Stimulated activated naive CD8-positive, alpha-beta T cell treated with anti-CD3 and anti-CD28 coated beads, Interleukin-15, amount 100 ng/mL, for 72 hours (primary cell): ENCODE data around the gene CD52.

Source experiments
- ATAC-seq: fragments of 150-1000 bp; cut with Tn5 transposase; 2 replicates; pipeline ENCODE4 v1.10.0; 2021; ENCODE audit warnings: mild to moderate bottlenecking, moderate library complexity
- DNase-seq, 2 donors: peaks; one replicate each; pipeline ENCODE4 v3.0.0; 2021 to 2022
- H3K27ac Mint-ChIP-seq, 2 donors: one replicate each; pipeline ENCODE4 v1.8.0; 2022; ENCODE audit warnings: mild to moderate bottlenecking in 2 of 2, mixed read lengths in 2 of 2, moderate library complexity in 2 of 2
- H3K27me3 Mint-ChIP-seq: one replicate; pipeline ENCODE4 v1.8.0; 2022; ENCODE audit warnings: mixed read lengths
- H3K4me1 Mint-ChIP-seq: one replicate; pipeline ENCODE4 v1.8.0; 2022; ENCODE audit warnings: mild to moderate bottlenecking, mixed read lengths
- H3K4me3 Mint-ChIP-seq, 2 donors: one replicate each; pipeline ENCODE4 v1.8.0; 2022; ENCODE audit warnings: mild to moderate bottlenecking in 2 of 2, mixed read lengths in 2 of 2, moderate library complexity in 1 of 2
- H3K9me3 Mint-ChIP-seq, 2 donors: one replicate each; pipeline ENCODE4 v1.8.0; 2022; ENCODE audit warnings: mixed read lengths in 2 of 2

The CD52 gene

DNA sequence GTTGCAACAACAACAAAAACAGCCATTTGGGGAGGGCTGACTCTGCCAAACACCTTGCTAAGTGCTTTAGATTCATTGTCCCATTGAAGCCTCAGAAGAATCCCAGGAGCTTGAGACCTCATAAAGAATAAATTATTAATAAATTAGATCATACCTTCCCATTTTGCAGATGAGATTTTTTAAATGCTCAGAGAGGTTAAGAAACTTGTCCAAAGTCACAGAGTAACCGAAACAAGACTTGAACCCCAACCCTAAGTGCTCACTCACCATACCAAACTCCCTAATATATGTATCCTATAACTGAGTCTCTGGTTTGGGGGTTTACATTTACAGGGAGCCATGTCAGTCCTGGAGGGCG, 32.6 kb downstream of the CD52 start:
- no peaks in the 10 kb centered on the region for H3K9me3 Mint-ChIP-seq
- ATAC-seq: no peak
- H3K27ac Mint-ChIP-seq: no peak overlapping the region
- no peaks in the 10 kb centered on the region for H3K4me1 Mint-ChIP-seq
- no peak overlapping the region for H3K4me3 Mint-ChIP-seq
- DNase-seq: no peak
- no peaks in the 10 kb centered on the region for H3K27me3 Mint-ChIP-seq

DNA sequence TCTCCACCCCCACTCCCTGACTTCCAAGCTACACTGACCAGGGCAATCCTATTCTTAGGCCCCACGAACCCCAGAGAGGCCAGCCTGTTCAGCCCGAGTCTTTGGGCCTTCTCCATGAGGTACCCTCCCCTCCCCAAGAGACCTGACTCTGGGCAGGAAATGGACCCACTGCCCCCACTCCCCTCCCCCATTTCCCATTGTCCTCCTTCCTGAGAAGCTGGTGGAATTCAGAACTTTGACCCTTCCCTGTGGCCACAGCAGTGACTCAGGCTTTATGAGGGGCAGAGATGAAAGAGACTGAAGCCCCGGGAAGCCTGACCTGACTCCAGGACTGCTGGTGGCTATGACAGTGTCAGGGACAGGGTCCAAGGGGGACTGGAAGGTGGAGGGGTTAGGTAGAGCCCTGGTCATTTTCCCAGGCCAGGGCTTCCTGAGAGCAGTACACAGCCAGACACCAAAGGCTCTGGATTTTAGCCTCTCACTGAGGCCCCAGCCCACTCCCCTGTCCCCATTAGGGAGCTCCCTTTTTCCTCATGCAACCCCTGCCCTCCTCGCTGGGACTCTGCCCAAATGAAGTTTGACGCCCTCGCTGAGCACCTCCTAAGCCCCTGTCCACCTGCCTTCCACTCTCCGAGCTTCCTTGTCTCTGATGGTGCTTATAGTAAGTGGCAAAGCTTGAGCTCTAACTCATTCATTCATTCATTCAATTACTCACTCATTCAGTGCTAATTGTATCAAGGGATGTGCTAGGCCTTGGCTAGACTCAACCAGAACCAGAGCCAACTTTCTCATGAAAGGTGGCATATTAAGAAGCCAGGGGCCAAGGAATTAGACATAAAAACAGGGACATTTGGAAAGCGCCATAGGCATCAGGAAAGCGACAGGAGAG, 33.2 kb downstream of the CD52 start:
- no peaks in the 10 kb centered on the region for H3K9me3 Mint-ChIP-seq
- no peak for ATAC-seq
- peaks cover 4% of the 10 kb centered on the region for H3K4me1 Mint-ChIP-seq

DNA sequence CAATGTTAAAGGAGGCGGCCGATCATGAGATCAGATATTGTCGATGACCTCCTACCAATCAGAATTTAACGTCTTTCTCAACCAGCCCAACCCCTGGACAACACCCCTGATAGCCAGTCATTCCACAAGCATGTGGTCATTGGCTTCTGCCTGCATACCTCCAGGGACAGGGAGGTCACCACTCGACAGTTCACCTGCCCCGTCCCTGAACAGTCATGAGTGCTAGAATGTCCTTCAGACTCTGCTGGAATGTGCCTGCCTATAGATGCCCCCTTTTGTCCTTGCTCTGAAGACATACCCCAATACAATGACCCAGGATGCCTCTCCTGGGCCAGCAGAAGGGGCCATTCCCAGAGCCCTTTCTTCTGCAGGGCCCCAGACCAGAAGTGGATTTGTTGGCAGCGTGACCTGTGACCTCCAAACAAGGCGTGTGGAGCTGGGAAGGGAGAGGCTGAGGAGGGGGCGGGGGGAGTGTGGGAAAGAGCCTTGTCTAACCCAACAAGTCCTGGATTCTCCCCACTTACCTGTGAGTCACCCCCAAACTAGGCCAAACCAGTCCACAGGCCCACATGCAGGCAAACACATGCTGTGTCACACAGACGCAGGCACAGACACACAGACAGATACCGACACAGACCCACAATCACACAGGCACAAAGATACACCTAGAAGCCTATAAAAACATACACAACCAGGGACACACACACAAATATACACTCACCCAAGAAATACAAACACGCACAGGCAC, 34.0 kb downstream of the CD52 start:
- Mint-ChIP-seq H3K4me3 (no peak overlapping the region), H3K9me3 (no peaks in the 10 kb centered on the region), H3K4me1 (peaks cover 5% of the 10 kb centered on the region), H3K27ac (no peak overlapping the region), H3K27me3 (peaks cover 7% of the 10 kb centered on the region)
- no peak for DNase-seq
- ATAC-seq: no peak

More for the DNA sequence above, 33.2 kb downstream of the CD52 start:
- Mint-ChIP-seq H3K4me3 (no peak overlapping the region), H3K27me3 (peaks cover 5% of the 10 kb centered on the region), H3K27ac (no peak overlapping the region)
- no peak for DNase-seq

DNA sequence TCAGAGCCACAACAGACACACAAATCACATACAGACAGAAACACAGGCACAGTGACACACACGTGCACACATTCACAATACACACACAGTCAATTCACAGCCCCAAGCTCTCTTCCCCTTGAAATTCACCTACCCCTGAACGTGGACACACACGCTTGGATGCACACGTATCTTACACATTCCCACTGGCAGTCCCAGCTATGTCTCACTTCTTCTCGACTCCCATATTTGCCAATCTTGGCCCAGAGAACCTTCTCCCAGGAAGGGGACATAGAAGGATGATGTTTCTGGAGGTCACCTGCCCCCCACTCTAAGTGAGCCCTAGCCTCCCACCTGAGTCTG, 34.6 kb downstream of the CD52 start:
- H3K4me3 Mint-ChIP-seq: no peak overlapping the region
- H3K27ac Mint-ChIP-seq: no peak overlapping the region
- no peaks in the 10 kb centered on the region for H3K9me3 Mint-ChIP-seq
- no peak for DNase-seq
- H3K4me1 Mint-ChIP-seq: peaks cover 5% of the 10 kb centered on the region
- ATAC-seq: no peak
- H3K27me3 Mint-ChIP-seq: peaks cover 7% of the 10 kb centered on the region

DNA sequence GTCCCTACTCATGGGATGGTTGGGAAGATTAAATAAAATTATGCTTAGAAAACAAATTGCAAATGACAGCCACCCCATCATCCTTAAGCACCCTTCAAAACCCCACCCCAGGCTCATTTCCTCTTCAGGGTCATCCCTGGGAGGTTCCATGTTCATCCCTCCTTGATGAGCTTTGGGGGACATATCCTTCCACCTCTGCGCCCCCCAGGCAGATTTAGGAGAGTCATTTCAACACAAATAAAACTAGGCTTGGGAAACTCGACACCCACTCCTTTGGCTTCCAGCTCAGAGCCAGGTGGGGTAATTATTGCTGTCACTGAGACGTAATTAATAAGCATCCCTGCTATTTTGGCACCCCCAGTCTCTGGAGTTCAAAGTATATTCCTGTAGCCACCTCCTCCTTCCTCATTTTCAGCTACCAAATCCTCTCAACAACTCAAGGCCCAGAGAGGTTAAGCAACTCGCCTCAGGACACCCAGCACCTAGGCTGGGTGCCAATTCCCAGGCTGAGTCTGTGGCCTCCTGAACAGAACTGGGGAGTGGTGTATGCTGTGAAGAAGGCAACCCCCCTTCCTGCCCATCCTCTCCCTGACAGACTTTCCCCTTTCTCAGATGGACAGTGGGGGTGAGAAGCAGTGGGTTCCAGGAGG, 35.6 kb downstream of the CD52 start:
- ATAC-seq (no peak), DNase-seq (no peak)
- peaks cover 14% of the 10 kb centered on the region for H3K4me1 Mint-ChIP-seq
- H3K9me3 Mint-ChIP-seq: no peaks in the 10 kb centered on the region
- H3K27ac Mint-ChIP-seq: peak overlapping the region; percentile 8 to 72
- peaks cover 7% of the 10 kb centered on the region for H3K27me3 Mint-ChIP-seq
- H3K4me3 Mint-ChIP-seq: no peak overlapping the region

DNA sequence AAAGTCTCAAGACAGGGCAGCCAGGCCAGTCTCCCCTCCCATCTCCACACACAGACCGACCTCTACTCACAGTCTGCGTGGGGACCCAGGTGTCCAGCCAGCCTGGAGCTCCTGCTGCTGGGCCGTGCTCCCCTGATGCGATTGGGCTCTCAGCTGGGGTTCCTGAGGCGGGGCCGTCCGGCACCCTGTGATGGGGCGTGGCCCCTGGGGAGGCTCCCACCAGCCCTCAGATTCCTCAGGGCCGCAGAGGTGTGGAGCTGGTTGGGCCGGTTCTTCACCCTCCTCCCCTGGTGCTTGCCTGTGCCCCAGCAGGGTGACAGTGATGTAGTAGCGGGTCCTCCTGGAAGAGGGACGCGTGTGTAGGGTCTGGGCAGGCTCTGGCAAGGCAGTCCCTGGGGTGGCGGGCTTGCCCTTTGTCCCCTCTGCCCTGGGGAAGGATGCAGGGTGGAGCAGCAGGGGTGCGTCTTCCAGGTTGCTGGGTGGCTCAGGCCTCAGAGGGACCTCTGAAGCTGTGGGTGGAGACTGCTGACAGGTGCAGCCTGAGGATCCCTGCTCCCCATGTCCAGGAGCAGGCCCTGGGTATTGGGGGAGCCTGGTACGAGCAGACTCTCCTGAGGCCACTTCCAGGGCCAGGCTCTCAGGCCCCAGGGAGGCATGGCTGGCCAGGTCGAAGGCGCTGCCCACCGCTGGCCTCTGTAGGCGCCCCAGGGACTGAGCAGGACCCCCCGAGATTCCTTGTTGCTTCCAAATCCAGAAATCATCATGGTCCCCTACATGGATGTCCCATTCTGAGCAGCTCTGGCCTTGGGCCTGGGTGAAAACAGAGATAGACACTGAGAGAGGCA, 36.4 kb downstream of the CD52 start, which contains the start of gene CRYBG2:
CRYBG2 (minus strand) TSS at position 155 of the 845 bp plus-strand sequence. CDS start 7,473 bp downstream, outside the sequence.
- DNase-seq: no peak
- Mint-ChIP-seq H3K4me3 (no peak within 1 kb of the TSS), H3K27ac (peak within 1 kb of the TSS; percentile 8 to 72), H3K9me3 (no peaks in the 10 kb centered on the region), H3K27me3 (peaks cover 7% of the 10 kb centered on the region), H3K4me1 (peaks cover 22% of the 10 kb centered on the region)
- no peak for ATAC-seq

DNA sequence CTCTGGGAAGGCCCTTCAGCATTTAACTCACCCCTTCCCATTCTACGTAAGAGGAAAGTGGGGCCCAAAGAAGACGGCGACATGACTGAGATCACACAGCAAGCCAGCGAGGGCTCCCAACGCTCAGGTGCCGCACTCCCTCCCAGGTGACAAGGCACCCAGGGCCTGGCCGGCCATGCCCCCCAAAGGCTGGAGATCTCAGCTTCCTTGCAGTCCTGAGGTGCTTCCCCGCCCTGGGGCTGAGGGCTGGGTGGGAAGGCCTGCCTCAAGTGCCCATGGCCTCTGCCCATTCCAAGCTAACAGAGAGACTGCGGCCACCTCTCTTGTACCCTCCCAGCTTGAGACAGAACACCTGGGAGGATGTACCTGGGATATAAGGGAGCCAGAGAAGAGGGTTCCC, 37.2 kb downstream of the CD52 start:
- H3K9me3 Mint-ChIP-seq: no peaks in the 10 kb centered on the region
- peaks cover 14% of the 10 kb centered on the region for H3K27me3 Mint-ChIP-seq
- H3K4me1 Mint-ChIP-seq: peaks cover 30% of the 10 kb centered on the region
- no peak overlapping the region for H3K27ac Mint-ChIP-seq
- no peak overlapping the region for H3K4me3 Mint-ChIP-seq
- DNase-seq: no peak
- ATAC-seq: no peak

DNA sequence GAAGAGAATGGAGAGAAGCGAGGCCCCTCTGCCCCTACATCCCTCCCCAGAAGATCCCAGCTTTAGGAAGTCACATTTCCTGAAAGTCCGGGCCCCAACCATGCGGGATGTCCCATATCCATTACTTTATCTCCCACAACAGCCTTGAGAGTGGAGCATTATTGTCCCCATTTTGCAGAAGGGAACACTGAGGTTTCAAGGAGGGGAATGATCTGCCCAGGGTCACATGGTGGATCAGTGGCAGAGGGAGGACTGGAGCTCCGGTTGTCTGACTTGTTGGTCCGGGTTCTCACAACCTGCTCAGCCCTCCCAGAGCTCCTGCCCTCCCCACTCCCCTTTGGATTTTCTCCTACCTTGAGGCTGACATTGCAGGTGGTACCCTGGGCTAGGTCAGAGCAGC, 38.3 kb downstream of the CD52 start:
- Mint-ChIP-seq H3K27ac (no peak overlapping the region), H3K4me1 (peaks cover 41% of the 10 kb centered on the region), H3K9me3 (no peaks in the 10 kb centered on the region), H3K27me3 (peaks cover 25% of the 10 kb centered on the region), H3K4me3 (no peak overlapping the region)
- DNase-seq (no peak), ATAC-seq (no peak)

DNA sequence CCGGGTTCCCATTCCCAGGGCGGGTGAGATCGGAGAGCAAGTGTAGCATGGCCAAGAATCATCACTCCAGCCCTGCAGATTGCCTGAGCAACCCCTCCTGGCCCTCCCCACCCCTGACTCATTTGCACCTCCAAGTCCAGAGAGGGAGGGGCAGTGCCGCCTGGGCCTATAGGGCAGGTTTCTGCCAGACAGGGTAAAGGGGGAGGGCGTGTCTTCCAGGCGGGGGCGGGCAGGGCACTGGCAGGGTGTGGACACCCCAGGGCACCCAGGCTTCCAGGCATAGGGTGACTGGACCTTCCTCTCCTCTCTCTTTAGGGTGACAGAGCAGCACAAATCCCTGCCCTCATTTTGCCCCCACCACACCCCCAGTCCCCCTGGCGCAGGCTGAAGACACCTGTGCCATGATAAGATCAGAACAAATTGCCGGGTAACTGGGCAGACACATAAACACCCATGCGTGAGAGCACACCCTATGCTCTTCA, 39.4 kb downstream of the CD52 start:
- H3K27me3 Mint-ChIP-seq: peaks cover 36% of the 10 kb centered on the region
- no peaks in the 10 kb centered on the region for H3K9me3 Mint-ChIP-seq
- H3K4me3 Mint-ChIP-seq: no peak overlapping the region
- no peak overlapping the region for H3K27ac Mint-ChIP-seq
- ATAC-seq (peak; percentile 6), DNase-seq (no peak)
- peaks cover 52% of the 10 kb centered on the region for H3K4me1 Mint-ChIP-seq

DNA sequence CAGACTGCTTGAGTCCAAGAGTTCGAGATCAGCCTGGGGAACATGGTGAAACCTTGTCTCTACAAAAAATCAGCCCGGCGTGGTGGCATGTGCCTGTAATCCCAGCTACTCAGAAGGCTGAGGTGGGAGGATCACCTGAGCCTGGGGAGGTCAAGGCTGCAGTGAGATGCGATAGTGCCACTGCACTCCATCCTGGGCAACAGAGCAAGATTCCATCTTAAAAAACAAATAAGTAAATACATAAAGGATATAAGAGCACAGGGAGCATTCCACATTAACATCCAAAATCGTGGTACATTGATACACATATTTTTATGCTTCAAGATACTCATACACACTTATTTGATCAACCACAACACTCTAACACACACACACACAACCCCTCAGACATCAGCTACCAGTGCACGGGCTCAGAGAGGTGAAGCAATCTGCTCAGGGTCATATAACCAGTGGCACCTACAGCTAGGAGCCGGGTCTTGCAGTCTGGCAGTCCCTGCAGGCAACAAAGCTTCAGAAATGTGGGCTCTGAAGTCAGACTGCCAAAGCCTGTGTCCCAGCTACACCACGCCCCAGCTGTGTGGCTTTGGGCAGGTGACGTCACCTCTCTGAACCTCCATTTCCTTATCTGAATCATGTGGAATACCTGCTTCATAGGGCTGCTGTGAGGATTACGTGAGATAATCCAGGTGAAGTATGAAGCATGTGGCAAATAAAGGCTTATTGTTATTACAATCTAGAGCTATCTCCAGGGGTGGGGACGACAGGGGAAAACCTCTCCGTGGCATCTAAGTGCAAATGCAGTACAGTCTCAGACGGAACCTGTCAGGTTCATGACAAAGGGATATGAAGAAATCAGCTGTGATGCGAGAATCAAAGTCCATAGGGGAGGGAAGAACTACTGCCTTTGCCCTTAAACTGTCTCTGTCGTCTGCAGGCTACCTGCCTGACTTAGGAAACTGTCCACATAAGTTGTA, 40.9 kb downstream of the CD52 start:
- Mint-ChIP-seq H3K4me1 (peaks cover 63% of the 10 kb centered on the region), H3K27ac (no peak overlapping the region), H3K4me3 (peak overlapping the region; percentile 28 to 92), H3K27me3 (peaks cover 49% of the 10 kb centered on the region), H3K9me3 (no peaks in the 10 kb centered on the region)
- DNase-seq: peak; percentile 48 to 64
- peak; percentile 75 for ATAC-seq

DNA sequence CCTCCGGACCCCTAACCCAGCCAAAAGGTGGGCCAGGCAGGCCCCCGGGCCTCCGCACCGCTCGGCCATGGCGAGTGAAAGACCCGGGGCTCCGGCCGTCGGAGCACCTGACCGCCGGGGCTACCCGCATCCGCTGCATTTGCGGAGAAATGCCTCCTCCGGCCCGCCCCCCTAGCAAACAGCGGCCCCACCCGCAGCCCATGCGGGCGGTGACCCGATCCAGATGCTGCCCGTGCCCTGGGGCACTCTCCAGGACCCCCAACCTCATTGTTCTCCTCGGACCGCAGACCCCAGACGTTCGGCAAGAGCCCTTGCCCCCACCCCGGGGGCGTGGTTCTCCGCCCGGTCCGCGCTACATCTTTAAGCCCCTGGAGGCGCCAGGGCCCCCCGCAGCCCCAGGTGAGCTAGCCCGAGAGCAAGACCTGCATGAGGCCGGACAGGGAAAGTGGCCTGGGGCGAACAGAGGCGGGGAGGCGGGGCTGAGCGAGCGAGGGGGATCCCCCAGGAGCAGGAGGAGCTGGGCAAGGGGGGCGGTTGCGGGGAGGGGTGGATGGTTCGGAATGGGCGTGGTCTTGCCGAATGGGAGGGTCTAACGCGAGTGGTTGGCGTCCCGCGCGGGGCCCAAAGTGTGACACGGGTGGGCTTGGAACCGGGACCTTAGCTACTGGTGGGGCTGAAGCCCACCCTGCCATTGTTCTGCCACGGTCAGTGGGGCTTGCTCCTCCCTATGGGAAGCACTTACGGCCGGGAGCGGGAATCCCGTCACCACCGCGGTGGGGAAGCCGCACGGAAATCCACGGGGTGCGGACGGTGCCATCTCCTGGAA, 42.4 kb downstream of the CD52 start:
- DNase-seq (peak in 1 of 2 donors; percentile 35), ATAC-seq (peak; percentile 8)
- Mint-ChIP-seq H3K27me3 (peaks cover 59% of the 10 kb centered on the region), H3K27ac (peak overlapping the region in 1 of 2 donors; percentile 91), H3K9me3 (no peaks in the 10 kb centered on the region), H3K4me3 (peak overlapping the region; percentile 77 to 92), H3K4me1 (peaks cover 78% of the 10 kb centered on the region)

DNA sequence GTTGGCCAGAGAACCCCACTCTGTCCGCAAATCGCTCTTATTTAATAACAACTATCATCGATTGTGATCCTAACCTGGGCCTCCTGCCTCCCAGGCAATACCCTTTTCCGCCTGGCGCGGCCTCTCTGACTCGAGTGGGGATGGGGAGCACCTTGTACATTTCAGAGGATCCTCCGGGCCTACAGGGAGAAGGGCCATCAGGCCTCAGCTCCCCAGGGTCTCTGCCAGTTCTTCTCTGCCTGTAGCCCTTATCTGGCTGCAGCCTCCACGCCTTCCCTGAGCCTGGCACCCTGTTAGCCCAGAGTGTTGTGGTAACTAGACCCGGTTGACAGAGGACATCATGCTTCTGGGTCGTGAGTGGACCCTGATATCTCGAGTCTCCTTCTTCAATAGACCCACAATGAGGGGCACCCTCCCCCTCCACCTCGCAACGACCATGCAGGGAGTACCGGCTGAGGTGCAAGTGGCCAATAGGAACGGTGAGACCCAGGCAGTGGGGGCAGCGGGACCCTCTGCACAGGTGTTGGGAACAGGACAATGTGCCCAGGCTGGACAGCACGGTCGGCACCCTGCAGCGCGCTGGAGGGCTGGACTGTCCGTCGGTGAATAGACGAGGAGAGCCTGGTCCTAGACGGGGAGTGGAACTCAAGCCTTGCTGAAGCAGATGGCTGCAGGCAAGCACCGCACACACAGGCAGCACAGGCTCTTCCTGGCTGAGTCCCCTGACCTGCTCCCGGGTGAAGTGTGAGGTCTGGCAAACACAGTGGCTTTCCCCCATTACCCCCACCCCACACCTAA, 43.2 kb downstream of the CD52 start:
- ATAC-seq (no peak), DNase-seq (no peak)
- H3K9me3 Mint-ChIP-seq: no peaks in the 10 kb centered on the region
- H3K4me1 Mint-ChIP-seq: peaks cover 74% of the 10 kb centered on the region
- H3K27me3 Mint-ChIP-seq: peaks cover 55% of the 10 kb centered on the region
- peak overlapping the region in 1 of 2 donors; percentile 96 for H3K27ac Mint-ChIP-seq
- H3K4me3 Mint-ChIP-seq: peak overlapping the region; percentile 77 to 92
